Measurements from ENCODE around the gene NOP14. TPM values are rescaled to one million over a fixed set of nuclear protein-coding genes. Genes with fewer than 3 reads are reported as not detected.
"Not testable (repeated sequence)": the region's sequence is repeated elsewhere in the genome, so short reads cannot be mapped to it uniquely, and the experiment has no call there.

Gene NOP14
- total and polyA plus RNA-seq, 2 experiments from 2014 or later, result 15.9 to 20.5 TPM

GRCh38 chr4:2948895-2949781 lies 14.1 kb downstream of the NOP14 start:
- Histone ChIP-seq H3K9me2 (ENCODE audit: insufficient read depth) (no peaks in the 10 kb centered on the region), H3K27me3 (replicated peaks; ENCODE audit: insufficient read depth) (no peaks in the 10 kb centered on the region), H4K20me1 (ENCODE audit: insufficient read depth) (no peaks in the 10 kb centered on the region), H2AFZ (no peak overlapping the region), H3K27ac (no peak overlapping the region), H3K9me3 (ENCODE audit: low read depth) (no peaks in the 10 kb centered on the region), H3K9ac (no peak overlapping the region), H3K79me2 (ENCODE audit: insufficient read depth) (peaks cover 17% of the 10 kb centered on the region; the same call in 1 of the 2 replicates), H3F3A (ENCODE audit: insufficient read depth) (no peaks in the 10 kb centered on the region; the same call in 1 of the 2 replicates), H3K4me3 (no peak overlapping the region), H3K36me3 (ENCODE audit: low read depth) (peaks cover 59% of the 10 kb centered on the region; the same call in 1 of the 2 replicates), H3K4me2 (ENCODE audit: unreplicated experiment) (no peak overlapping the region), H3K4me1 (ENCODE audit: insufficient read depth) (no peaks in the 10 kb centered on the region)
- WGBS, 2 experiments (ENCODE audit: low coverage in 1 of 2, low lambda C conversion rate in 2 of 2, missing lambda C conversion rate in 2 of 2), result 89% methylated on average over 14 of the region's 14 CpGs
- in situ Hi-C loops (cut with MboI), result no loop called here
- TF ChIP-seq EZH2 (IDR thresholded peaks at IDR 0.05; ENCODE audit: insufficient read depth, poor library complexity, severe bottlenecking) (no peak), EZH2phosphoT487 (IDR thresholded peaks at IDR 0.05; ENCODE audit: insufficient read depth, low read depth) (no peak)
- DNase-seq, result peak; percentile 50

DNA sequence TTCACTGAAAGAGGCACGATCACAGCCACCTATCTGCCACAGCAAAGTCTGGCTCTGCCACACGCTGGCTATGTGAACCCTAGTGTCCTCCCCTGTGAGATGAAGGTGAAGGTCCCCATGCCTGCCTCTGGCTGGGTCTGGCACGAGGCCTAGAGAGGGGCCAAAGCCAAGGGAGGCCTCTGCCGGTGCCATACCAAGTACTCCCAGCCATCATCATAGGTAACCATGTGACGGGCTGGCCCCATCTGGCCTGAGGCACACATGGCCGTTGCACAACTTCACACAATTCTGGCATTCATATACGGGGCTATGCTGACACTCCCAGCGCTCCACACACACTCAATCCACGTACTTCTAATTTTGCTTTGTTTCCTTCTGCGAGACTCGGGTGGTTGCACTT lies 15.3 kb downstream of the NOP14 start:
- Histone ChIP-seq H3K9me3 (ENCODE audit: low read depth) (no peaks in the 10 kb centered on the region), H3K9ac (no peak overlapping the region), H3K36me3 (ENCODE audit: low read depth) (peaks cover 51% of the 10 kb centered on the region; the same call in 1 of the 2 replicates), H2AFZ (no peak overlapping the region), H4K20me1 (ENCODE audit: insufficient read depth) (no peaks in the 10 kb centered on the region), H3K27me3 (replicated peaks; ENCODE audit: insufficient read depth) (no peaks in the 10 kb centered on the region), H3K4me2 (ENCODE audit: unreplicated experiment) (no peak overlapping the region), H3K27ac (no peak overlapping the region), H3K9me2 (ENCODE audit: insufficient read depth) (no peaks in the 10 kb centered on the region), H3F3A (ENCODE audit: insufficient read depth) (no peaks in the 10 kb centered on the region; the same call in 1 of the 2 replicates), H3K4me1 (ENCODE audit: insufficient read depth) (no peaks in the 10 kb centered on the region), H3K4me3 (no peak overlapping the region), H3K79me2 (ENCODE audit: insufficient read depth) (peaks cover 10% of the 10 kb centered on the region; the same call in 1 of the 2 replicates)
- no peak for DNase-seq
- TF ChIP-seq EZH2 (IDR thresholded peaks at IDR 0.05; ENCODE audit: insufficient read depth, poor library complexity, severe bottlenecking), result no peak
- in situ Hi-C loops (cut with MboI), result no loop called here
- 76 to 77% methylated on average over 11 of the region's 11 CpGs for WGBS, 2 experiments (ENCODE audit: low coverage in 1 of 2, low lambda C conversion rate in 2 of 2, missing lambda C conversion rate in 2 of 2)

DNA sequence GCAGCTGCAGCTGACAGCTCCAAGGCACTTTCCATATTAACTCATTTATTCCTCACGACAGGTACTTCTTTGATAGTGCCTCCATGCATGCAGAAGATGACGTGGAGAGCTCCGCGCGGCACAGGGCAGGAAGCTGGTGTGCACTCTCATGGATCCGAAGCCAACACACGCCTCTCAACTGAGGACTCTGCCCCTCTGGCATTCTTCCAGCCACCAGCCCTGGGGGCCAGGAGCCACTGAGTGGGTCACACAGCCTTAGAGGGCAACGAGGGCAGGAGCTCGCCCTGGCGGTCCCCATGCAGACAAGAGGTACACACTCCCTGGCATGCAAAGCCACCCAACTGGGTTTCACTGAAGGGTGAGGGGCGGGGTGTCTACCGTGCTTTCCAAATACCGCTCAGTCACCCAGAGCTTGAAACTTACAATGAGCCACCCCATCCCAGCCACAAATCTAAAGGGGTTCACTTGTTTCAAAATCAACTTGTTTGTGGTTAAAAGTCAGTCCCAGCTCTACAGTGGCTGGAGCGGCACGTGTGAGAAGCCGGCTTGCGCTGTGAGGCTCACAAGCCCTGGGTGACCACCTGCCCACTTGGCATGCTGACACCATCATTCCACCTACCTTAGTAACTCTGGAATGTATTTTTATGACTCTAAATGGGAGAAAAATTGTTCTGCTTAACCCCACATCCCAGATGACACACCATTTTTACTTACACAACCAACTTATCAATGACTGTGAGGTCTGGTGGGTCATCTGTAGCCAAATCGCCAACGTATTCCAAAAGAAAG lies 16.2 kb downstream of the NOP14 start:
- H3K27me3 ChIP-seq (replicated peaks; ENCODE audit: insufficient read depth), result no peaks in the 10 kb centered on the region
- H2AFZ ChIP-seq, result no peak overlapping the region
- H3K4me2 ChIP-seq (ENCODE audit: unreplicated experiment), result no peak overlapping the region
- in situ Hi-C loops (cut with MboI), result no loop called here
- peaks cover 49% of the 10 kb centered on the region; the same call in 1 of the 2 replicates for H3K36me3 ChIP-seq (ENCODE audit: low read depth)
- TF ChIP-seq EZH2phosphoT487 (IDR thresholded peaks at IDR 0.05; ENCODE audit: insufficient read depth, low read depth) (no peak), EZH2 (IDR thresholded peaks at IDR 0.05; ENCODE audit: insufficient read depth, poor library complexity, severe bottlenecking) (no peak)
- H3F3A ChIP-seq (ENCODE audit: insufficient read depth), result no peaks in the 10 kb centered on the region; the same call in 1 of the 2 replicates
- no peaks in the 10 kb centered on the region for H3K4me1 ChIP-seq (ENCODE audit: insufficient read depth)
- no peaks in the 10 kb centered on the region for H3K9me3 ChIP-seq (ENCODE audit: low read depth)
- H3K9ac ChIP-seq, result no peak overlapping the region
- H3K9me2 ChIP-seq (ENCODE audit: insufficient read depth), result no peaks in the 10 kb centered on the region
- no peak overlapping the region for H3K27ac ChIP-seq
- 93% methylated on average over 19 of the region's 19 CpGs for WGBS, 2 experiments (ENCODE audit: low coverage in 1 of 2, low lambda C conversion rate in 2 of 2, missing lambda C conversion rate in 2 of 2)
- peaks cover 10% of the 10 kb centered on the region; the same call in 1 of the 2 replicates for H3K79me2 ChIP-seq (ENCODE audit: insufficient read depth)
- DNase-seq, result no peak
- no peak overlapping the region for H3K4me3 ChIP-seq
- no peaks in the 10 kb centered on the region for H4K20me1 ChIP-seq (ENCODE audit: insufficient read depth)

DNA sequence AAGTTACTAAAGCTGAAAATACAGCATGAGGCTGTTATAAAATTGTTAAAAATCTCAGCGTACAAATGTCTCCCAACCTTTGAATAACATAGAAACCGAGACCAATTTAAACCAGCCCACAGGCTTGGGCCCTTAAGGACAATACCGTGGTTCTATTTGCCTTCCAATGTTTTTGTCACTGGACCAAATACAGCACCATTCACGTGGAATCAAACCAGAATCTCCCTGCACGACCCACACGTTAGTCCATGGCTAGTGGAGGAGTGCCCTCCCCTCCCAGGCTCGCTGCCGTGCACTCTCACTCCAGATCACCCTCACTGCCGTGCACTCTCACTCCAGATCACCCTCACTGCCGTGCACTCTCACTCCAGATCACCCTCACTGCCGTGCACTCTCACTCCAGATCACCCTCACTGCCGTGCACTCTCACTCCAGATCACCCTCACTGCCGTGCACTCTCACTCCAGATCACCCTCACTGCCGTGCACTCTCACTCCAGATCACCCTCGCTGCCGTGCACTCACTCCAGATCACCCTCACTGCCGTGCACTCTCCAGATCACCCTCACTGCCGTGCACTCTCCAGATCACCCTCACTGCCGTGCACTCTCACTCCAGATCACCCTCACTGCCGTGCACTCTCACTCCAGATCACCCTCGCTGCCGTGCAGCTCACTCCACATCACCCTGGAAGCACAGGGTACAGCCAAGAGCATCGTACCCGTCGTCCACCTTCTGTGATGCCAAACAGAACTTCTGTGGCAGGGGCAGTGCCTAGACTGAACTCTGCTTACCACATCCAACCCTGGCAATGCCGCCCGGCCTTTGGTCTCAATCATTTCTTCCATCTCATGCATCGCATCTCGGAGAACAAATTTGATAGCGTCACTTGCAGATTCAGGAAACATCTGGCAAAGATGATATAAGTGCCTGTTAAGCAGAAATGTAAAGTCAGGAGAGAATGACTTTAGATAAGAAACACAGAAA lies 17.3 kb downstream of the NOP14 start:
- H3F3A ChIP-seq (ENCODE audit: insufficient read depth); in situ Hi-C loops (cut with MboI); H3K4me2 ChIP-seq (ENCODE audit: unreplicated experiment); H3K9me2 ChIP-seq (ENCODE audit: insufficient read depth); DNase-seq; H3K9me3 ChIP-seq (ENCODE audit: low read depth); H2AFZ ChIP-seq; H3K4me3 ChIP-seq; H3K4me1 ChIP-seq (ENCODE audit: insufficient read depth); H3K9ac ChIP-seq; H3K27me3 ChIP-seq (replicated peaks; ENCODE audit: insufficient read depth); H3K27ac ChIP-seq; H4K20me1 ChIP-seq (ENCODE audit: insufficient read depth): not testable (repeated sequence)
- H3K36me3 ChIP-seq (ENCODE audit: low read depth), result peaks cover 47% of the 10 kb centered on the region; the same call in 1 of the 2 replicates
- WGBS, 2 experiments (ENCODE audit: low coverage in 1 of 2, low lambda C conversion rate in 2 of 2, missing lambda C conversion rate in 2 of 2), result 86 to 89% methylated on average over 23 to 30 of the region's 30 CpGs
- peaks cover 15% of the 10 kb centered on the region; the same call in 1 of the 2 replicates for H3K79me2 ChIP-seq (ENCODE audit: insufficient read depth)
